Right lobe of liver (tissue), 6 donors: ENCODE measurements around the gene RAB4B. TPM values are rescaled to one million over a fixed set of nuclear protein-coding genes. Genes with fewer than 3 reads are reported as not detected.
A peak's percentile ranks its signal among the peaks of the same experiment; 100 is the strongest.

Experiments
- ATAC-seq, 4 donors: fragments of 200-7000 bp; cut with Tn5 transposase; one replicate each; pipeline ENCODE4 v1.9.1; 2020; ENCODE audit warnings: mild to moderate bottlenecking in 4 of 4, moderate library complexity in 4 of 4
- DNase-seq, 3 donors: peaks; one replicate each; pipeline ENCODE4 v3.0.0-alpha.2; 2020
- H3K27ac ChIP-seq, 3 donors: fragments of 200-600 bp; one replicate each; pipeline ENCODE4 v1.8.0; 2022
- H3K27me3 ChIP-seq, 2 donors: fragments of 200-600 bp; one replicate each; pipeline ENCODE4 v1.8.0; 2022
- H3K36me3 ChIP-seq, 4 donors: fragments of 200-600 bp; sonication (generic) in 1 of 4; one replicate each; pipeline versions ENCODE4 v1.5.1 to v1.8.0; 2017 to 2022; ENCODE audit warnings: control low read depth in 1 of 4
- H3K4me1 ChIP-seq, 4 donors: fragments of 200-600 bp; sonication (generic) in 1 of 4; one replicate each; pipeline versions ENCODE4 v1.5.1 to v1.8.0; 2017 to 2022; ENCODE audit warnings: control low read depth in 1 of 4
- H3K4me3 ChIP-seq, 3 donors: fragments of 200-600 bp; one replicate each; pipeline ENCODE4 v1.8.0; 2022
- H3K9me3 ChIP-seq, 4 donors: fragments of 200-600 bp; sonication (generic) in 1 of 4; one replicate each; pipeline versions ENCODE4 v1.5.1 to v1.8.0; 2017 to 2022; ENCODE audit warnings: control low read depth in 1 of 4
- CTCF ChIP-seq, 4 donors: fragments of 200-600 bp in 3 of 4; fragments of 450-650 bp in 1 of 4; IDR thresholded peaks; one replicate each; pipeline versions ENCODE4 v1.5.1 to v1.8.0; 2016 to 2022; ENCODE audit warnings: antibody characterized with exemption in 4 of 4, mild to moderate bottlenecking in 2 of 4
- POLR2A ChIP-seq: fragments of 450-650 bp; IDR thresholded peaks from one replicate; pipeline ENCODE4 v1.6.1; 2017; ENCODE audit warnings: antibody characterized with exemption, mild to moderate bottlenecking
- WGBS: methylation state at CpG from one replicate; pipeline ENCODE4 v1.1.6; 2018; ENCODE audit warnings: low coverage, low lambda C conversion rate; ENCODE audit not compliant: insufficient coverage; ENCODE audit errors: missing lambda C conversion rate; 5-methylcytosine and 5-hydroxymethylcytosine counted together
- intact Hi-C, 2 donors: fragments of 100-400 bp; cut with DNase I; formaldehyde crosslinking; loops; one replicate each; pipeline versions ENCODE4 v1.11.2 to v1.14.1; 2022
- total RNA-seq, 6 experiments: library from RNA; depleted of rRNA in 2 of 6; stranded (reverse); fragments of >200 nt in 2 of 6; fragmentation: NEBNext Ultra II Directional in 3 of 6; extraction: Animal tissue kit (Norgen Biotek cat#: 25700) in 3 of 6; gene quantifications; one replicate each; pipeline versions ENCODE4 v1.1.0 to v1.2.4, GENCODE V29; 2016 to 2023
- donor health status: DM: no; HTN: yes; CAD: no.
- donor health status: DM: no; HTN: no; CAD: no.
- donor health status: DM: no; HTN: no; CAD: no.
- donor health status: DM: no; HTN: yes; CAD: no.
- donor health status: DM: no; HTN: yes; CAD: no.

RAB4B gene
- total RNA-seq, 6 experiments from 2014 or later: 6.4 to 17.2 (median 10.2) TPM

DNA sequence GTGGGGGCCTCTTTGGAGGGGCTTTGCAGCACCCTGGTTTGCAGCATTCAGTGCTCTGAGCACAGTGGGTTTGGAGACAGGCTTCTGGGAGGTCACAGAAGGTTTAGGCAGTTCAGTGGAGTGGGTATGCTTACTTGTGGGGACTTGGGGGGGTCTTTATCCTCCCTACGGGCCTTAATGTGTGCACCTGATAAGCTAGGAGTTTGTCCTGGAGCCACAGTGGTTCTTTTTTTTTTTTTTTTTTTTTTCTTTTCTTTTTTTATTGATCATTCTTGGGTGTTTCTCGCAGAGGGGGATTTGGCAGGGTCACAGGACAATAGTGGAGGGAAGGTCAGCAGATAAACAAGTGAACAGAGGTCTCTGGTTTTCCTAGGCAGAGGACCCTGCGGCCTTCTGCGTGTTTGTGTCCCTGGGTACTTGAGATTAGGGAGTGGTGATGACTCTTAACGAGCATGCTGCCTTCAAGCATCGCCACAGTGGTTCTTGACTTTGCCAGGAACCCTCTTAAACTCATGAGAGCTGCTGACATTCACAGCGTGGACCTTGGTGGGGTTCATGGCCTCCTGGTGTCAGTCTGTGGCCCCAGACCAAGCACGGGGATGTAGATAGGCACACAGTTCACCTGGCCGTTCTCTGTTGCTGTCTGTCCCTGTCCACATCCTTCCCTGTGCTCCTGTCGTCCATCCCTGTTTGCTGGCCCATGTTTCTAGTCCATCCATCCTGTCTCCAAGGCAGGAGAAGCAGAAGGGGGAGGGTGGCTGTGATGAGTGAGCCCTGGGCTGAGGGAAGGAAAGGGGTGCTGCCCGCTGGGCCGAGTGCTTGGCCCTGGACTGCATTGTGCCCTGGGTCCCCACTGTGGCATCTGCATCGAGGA lies 23.6 kb downstream of the RAB4B start:
- intact Hi-C loops: loop anchor here in 1 of 2 donors (10.0 kb wide), 1 partner anchor 137 kb away; no protein-coding TSS in a partner anchor
- peak in 1 of 3 donors; percentile 52 for DNase-seq
- ATAC-seq: no peak

GRCh38 chr19:40802300-40803169 lies 24.5 kb downstream of the RAB4B start:
- Histone ChIP-seq H3K27me3 (no peaks in the 10 kb centered on the region), H3K9me3 (no peaks in the 10 kb centered on the region), H3K36me3 (peaks cover 0 to 15% (median 0%) of the 10 kb centered on the region in 4 donors), H3K4me1 (peaks cover 0 to 62% (median 25%) of the 10 kb centered on the region in 4 donors), H3K27ac (peak overlapping the region; percentile 24 to 71 (median 35)), H3K4me3 (peak overlapping the region in 1 of 3 donors; percentile 16)
- TF ChIP-seq POLR2A: no peak
- no peak for TF ChIP-seq CTCF (IDR thresholded peaks at IDR 0.05)
- DNase-seq: peak in 1 of 3 donors; percentile 67
- intact Hi-C loops: loop anchor here in 1 of 2 donors (10.0 kb wide), 1 partner anchor 138 kb away; no protein-coding TSS in a partner anchor
- no peak for ATAC-seq
- 19% methylated on average over 4 of the region's 11 CpGs for WGBS

More for the DNA sequence above, 23.6 kb downstream of the RAB4B start:
- Histone ChIP-seq H3K9me3 (no peaks in the 10 kb centered on the region), H3K4me3 (no peak overlapping the region), H3K27me3 (no peaks in the 10 kb centered on the region), H3K36me3 (peaks cover 0 to 7% (median 0%) of the 10 kb centered on the region in 4 donors), H3K27ac (peak overlapping the region in 2 of 3 donors; percentile 35 to 71), H3K4me1 (peaks cover 0 to 62% (median 26%) of the 10 kb centered on the region in 4 donors)
- 47% methylated on average over 3 of the region's 13 CpGs for WGBS
- TF ChIP-seq POLR2A (no peak), CTCF (IDR thresholded peaks at IDR 0.05) (no peak)

GRCh38 chr19:40803170-40803856 lies 25.3 kb downstream of the RAB4B start:
- Histone ChIP-seq H3K4me3 (no peak overlapping the region), H3K27me3 (no peaks in the 10 kb centered on the region), H3K36me3 (peaks cover 0 to 23% (median 5%) of the 10 kb centered on the region in 4 donors), H3K27ac (peak overlapping the region; percentile 35 to 71 (median 58)), H3K4me1 (peaks cover 0 to 62% (median 22%) of the 10 kb centered on the region in 4 donors), H3K9me3 (no peaks in the 10 kb centered on the region)
- intact Hi-C loops: loop anchor here in 1 of 2 donors (10.0 kb wide), 1 partner anchor 139 kb away; no protein-coding TSS in a partner anchor
- DNase-seq (no peak), ATAC-seq (no peak)
- no peak for TF ChIP-seq CTCF (IDR thresholded peaks at IDR 0.05)
- TF ChIP-seq POLR2A: no peak
- WGBS: 0% methylated on average over 1 of the region's 9 CpGs
